RWPE2 (cell line): Measurements from ENCODE around the gene C2.

ENCODE experiments used
- ATAC-seq: fragments of 200-7000 bp; cut with Tn5 transposase; 3 replicates; pipeline ENCODE4 v1.9.1; 2021; ENCODE audit warnings: low read depth
- DNase-seq: peaks from one replicate; pipeline ENCODE4 v3.0.0-alpha.2; 2020; ENCODE audit warnings: low spot score
- H3K27ac ChIP-seq: fragments of 450-650 bp; 2 replicates; pipeline ENCODE4 v1.5.1; 2017; ENCODE audit warnings: mild to moderate bottlenecking; ENCODE audit not compliant: poor library complexity, severe bottlenecking
- H3K27me3 ChIP-seq: fragments of 250-450 bp; sonication (Bioruptor Pico); 2 replicates; pipeline ENCODE4 v1.5.1; 2021; ENCODE audit warnings: mild to moderate bottlenecking, moderate library complexity; ENCODE audit not compliant: insufficient read depth, poor library complexity, severe bottlenecking
- H3K36me3 ChIP-seq: fragments of 250-450 bp; sonication (Bioruptor Pico); 2 replicates; pipeline ENCODE4 v1.5.1; 2020; ENCODE audit warnings: low read depth, mild to moderate bottlenecking, moderate library complexity
- H3K4me1 ChIP-seq: fragments of 250-450 bp; sonication (Bioruptor Pico); 2 replicates; pipeline ENCODE4 v1.5.1; 2021; ENCODE audit warnings: mild to moderate bottlenecking, moderate library complexity; ENCODE audit not compliant: insufficient read depth, poor library complexity, severe bottlenecking
- H3K4me3 ChIP-seq: fragments of 250-450 bp; sonication (Bioruptor Pico); 2 replicates; pipeline ENCODE4 v1.5.1; 2021; ENCODE audit warnings: mild to moderate bottlenecking, moderate library complexity; ENCODE audit not compliant: severe bottlenecking
- H3K9me3 ChIP-seq: fragments of 250-450 bp; sonication (Bioruptor Pico); 2 replicates; pipeline ENCODE4 v1.5.1; 2021; ENCODE audit warnings: mild to moderate bottlenecking, moderate library complexity; ENCODE audit not compliant: severe bottlenecking
- TF ChIP-seq, protein P1 (sequence below): fragments of 450-650 bp; IDR thresholded peaks from one replicate; pipeline ENCODE4 v1.5.1; 2017; ENCODE audit warnings: mild to moderate bottlenecking, moderate library complexity; ENCODE audit not compliant: poor library complexity, severe bottlenecking

The C2 gene

GRCh38 chr6:31927242-31927862, at the start of gene C2:
Gene C2 (plus strand): TSS chr6:31927717. CDS start chr6:31927753, 36 bp downstream.
- no peak within 1 kb of the TSS for H3K27ac ChIP-seq
- no peak within 1 kb of the TSS for H3K4me3 ChIP-seq
- H3K4me1 ChIP-seq, result no peaks in the 10 kb centered on the region

GRCh38 chr6:31878222-31878621, 49.3 kb upstream of the C2 start:
- Histone ChIP-seq H3K36me3 (peaks cover 29% of the 10 kb centered on the region), H3K27me3 (no peaks in the 10 kb centered on the region), H3K27ac (no peak overlapping the region), H3K4me3 (no peak overlapping the region), H3K4me1 (no peaks in the 10 kb centered on the region), H3K9me3 (no peaks in the 10 kb centered on the region)
- peak; percentile 47 for DNase-seq
- TF ChIP-seq, protein P1, sequence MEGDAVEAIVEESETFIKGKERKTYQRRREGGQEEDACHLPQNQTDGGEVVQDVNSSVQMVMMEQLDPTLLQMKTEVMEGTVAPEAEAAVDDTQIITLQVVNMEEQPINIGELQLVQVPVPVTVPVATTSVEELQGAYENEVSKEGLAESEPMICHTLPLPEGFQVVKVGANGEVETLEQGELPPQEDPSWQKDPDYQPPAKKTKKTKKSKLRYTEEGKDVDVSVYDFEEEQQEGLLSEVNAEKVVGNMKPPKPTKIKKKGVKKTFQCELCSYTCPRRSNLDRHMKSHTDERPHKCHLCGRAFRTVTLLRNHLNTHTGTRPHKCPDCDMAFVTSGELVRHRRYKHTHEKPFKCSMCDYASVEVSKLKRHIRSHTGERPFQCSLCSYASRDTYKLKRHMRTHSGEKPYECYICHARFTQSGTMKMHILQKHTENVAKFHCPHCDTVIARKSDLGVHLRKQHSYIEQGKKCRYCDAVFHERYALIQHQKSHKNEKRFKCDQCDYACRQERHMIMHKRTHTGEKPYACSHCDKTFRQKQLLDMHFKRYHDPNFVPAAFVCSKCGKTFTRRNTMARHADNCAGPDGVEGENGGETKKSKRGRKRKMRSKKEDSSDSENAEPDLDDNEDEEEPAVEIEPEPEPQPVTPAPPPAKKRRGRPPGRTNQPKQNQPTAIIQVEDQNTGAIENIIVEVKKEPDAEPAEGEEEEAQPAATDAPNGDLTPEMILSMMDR, result no peak
- no peak for ATAC-seq

More at GRCh38 chr6:31927242-31927862, at the start of gene C2:
- Histone ChIP-seq H3K9me3 (peaks cover 1% of the 10 kb centered on the region), H3K36me3 (no peaks in the 10 kb centered on the region), H3K27me3 (no peaks in the 10 kb centered on the region)
- TF ChIP-seq, protein P1, result no peak
- ATAC-seq (no peak), DNase-seq (no peak)

DNA sequence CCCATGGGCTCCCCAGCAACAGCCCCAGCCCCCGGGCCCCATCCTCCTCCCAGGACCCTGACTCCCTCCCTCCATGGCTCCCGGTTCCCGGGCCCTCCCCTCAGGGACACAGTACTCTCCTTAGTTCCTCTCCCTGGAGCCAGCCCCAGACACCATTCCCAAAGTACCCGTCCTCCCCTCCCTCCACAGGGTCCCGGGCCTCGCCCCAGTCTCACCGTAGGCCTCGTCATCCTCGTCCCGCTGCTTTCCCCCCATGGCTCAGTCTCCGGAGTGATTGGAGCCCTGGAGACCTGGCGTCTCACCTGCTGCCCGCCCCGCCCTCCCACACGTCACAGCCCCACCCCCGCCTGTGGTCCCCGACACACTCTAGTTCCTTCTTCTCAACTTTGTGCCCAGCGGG, 48.8 kb upstream of the C2 start, which contains the start of gene SLC44A4:
SLC44A4 (minus strand) TSS at position 272 of the 400 bp plus-strand sequence; CDS start at position 255, 17 bp downstream.
- Histone ChIP-seq H3K9me3 (no peaks in the 10 kb centered on the region), H3K36me3 (peaks cover 34% of the 10 kb centered on the region), H3K4me1 (no peaks in the 10 kb centered on the region), H3K27ac (no peak within 1 kb of the TSS), H3K27me3 (no peaks in the 10 kb centered on the region), H3K4me3 (no peak within 1 kb of the TSS)
- TF ChIP-seq, protein P1, result no peak
- ATAC-seq (peak; percentile 20; the same call in 2 of the 3 replicates), DNase-seq (peak; percentile 56)

- peaks cover 34% of the 10 kb centered on the region for H3K36me3 ChIP-seq
- TF ChIP-seq, protein P1, result no peak
- no peak overlapping the region for H3K4me3 ChIP-seq
- no peaks in the 10 kb centered on the region for H3K4me1 ChIP-seq
- no peaks in the 10 kb centered on the region for H3K27me3 ChIP-seq
- DNase-seq, result no peak
- no peak overlapping the region for H3K27ac ChIP-seq
- no peak for ATAC-seq
- H3K9me3 ChIP-seq, result no peaks in the 10 kb centered on the region
These were observed 48.4 kb upstream of the C2 start for GRCh38 chr6:31879143-31879542.

DNA sequence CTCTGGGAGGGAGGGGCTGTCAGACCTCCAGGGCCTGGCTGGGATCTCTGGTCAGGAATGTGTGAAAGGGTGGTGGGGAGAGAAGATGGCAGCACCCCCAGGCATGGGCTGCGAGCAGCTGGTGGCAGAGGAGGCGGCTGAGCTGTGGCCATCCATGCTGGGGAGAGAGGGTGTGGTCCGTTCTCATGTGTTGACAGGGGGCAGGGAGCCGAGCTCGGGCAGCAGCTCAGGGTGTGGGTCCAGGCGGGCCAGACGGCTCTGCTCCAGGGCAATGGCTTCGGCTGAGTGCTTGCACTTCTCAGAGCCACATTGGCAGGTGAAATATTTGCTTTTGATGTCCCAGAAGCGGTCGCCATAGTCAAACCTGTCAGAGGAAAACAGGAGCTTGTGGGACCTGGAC, 47.6 kb upstream of the C2 start:
- Histone ChIP-seq H3K27me3 (no peaks in the 10 kb centered on the region), H3K4me1 (no peaks in the 10 kb centered on the region), H3K36me3 (peaks cover 41% of the 10 kb centered on the region), H3K27ac (no peak overlapping the region), H3K9me3 (no peaks in the 10 kb centered on the region), H3K4me3 (no peak overlapping the region)
- ATAC-seq, result no peak
- no peak for DNase-seq
- TF ChIP-seq, protein P1, result no peak
